Activated CD8-positive, alpha-beta T cell treated with anti-CD3 and anti-CD28 coated beads, Interleukin-2, amount 10 ng/mL, durations not matched to agents 7 days and 5 days (primary cell): Measurements from ENCODE around the gene TMEM131L. TPM values are rescaled to one million over a fixed set of nuclear protein-coding genes. Genes with fewer than 3 reads are reported as not detected.
"Not testable (repeated sequence)": the region's sequence is repeated elsewhere in the genome, so short reads cannot be mapped to it uniquely, and the experiment has no call there.

Experiments used
- ATAC-seq: fragments of 150-1000 bp; cut with Tn5 transposase; one replicate; pipeline ENCODE4 v1.10.0; 2021; ENCODE audit warnings: moderate library complexity
- CTCF ChIA-PET: fragments of 350-600 bp; sonication (Branson Sonifier 250); formaldehyde crosslinking; loops from one replicate; lab custom pipeline; 2021; ENCODE audit warnings: antibody characterized with exemption; lab: Charles Lee
- POLR2A ChIA-PET: fragments of 350-600 bp; sonication (Branson Sonifier 250); formaldehyde crosslinking; loops from one replicate; lab custom pipeline; 2021; ENCODE audit warnings: antibody characterized with exemption; lab: Charles Lee
- DNase-seq: peaks from one replicate; pipeline ENCODE4 v3.0.0-alpha.2; 2020
- H3K27ac Mint-ChIP-seq: one replicate; pipeline ENCODE4 v1.8.0; 2021; ENCODE audit warnings: mild to moderate bottlenecking, mixed read lengths
- H3K27me3 Mint-ChIP-seq: one replicate; pipeline ENCODE4 v1.8.0; 2021; ENCODE audit warnings: low read depth, mixed read lengths
- H3K36me3 Mint-ChIP-seq: one replicate; pipeline ENCODE4 v1.8.0; 2021; ENCODE audit warnings: low read depth, mixed read lengths
- H3K4me1 Mint-ChIP-seq: one replicate; pipeline ENCODE4 v1.8.0; 2021; ENCODE audit warnings: low read depth, mixed read lengths
- H3K4me3 Mint-ChIP-seq: one replicate; pipeline ENCODE4 v1.8.0; 2021; ENCODE audit warnings: mild to moderate bottlenecking, mixed read lengths
- H3K9me3 Mint-ChIP-seq: one replicate; pipeline ENCODE4 v1.8.0; 2022; ENCODE audit warnings: mixed read lengths; ENCODE audit not compliant: insufficient read depth
- total RNA-seq, 2 experiments: library from RNA; stranded (reverse); gene quantifications; one replicate each; pipeline ENCODE4 v1.2.3, GENCODE V29; 2021

The TMEM131L gene, protein sequence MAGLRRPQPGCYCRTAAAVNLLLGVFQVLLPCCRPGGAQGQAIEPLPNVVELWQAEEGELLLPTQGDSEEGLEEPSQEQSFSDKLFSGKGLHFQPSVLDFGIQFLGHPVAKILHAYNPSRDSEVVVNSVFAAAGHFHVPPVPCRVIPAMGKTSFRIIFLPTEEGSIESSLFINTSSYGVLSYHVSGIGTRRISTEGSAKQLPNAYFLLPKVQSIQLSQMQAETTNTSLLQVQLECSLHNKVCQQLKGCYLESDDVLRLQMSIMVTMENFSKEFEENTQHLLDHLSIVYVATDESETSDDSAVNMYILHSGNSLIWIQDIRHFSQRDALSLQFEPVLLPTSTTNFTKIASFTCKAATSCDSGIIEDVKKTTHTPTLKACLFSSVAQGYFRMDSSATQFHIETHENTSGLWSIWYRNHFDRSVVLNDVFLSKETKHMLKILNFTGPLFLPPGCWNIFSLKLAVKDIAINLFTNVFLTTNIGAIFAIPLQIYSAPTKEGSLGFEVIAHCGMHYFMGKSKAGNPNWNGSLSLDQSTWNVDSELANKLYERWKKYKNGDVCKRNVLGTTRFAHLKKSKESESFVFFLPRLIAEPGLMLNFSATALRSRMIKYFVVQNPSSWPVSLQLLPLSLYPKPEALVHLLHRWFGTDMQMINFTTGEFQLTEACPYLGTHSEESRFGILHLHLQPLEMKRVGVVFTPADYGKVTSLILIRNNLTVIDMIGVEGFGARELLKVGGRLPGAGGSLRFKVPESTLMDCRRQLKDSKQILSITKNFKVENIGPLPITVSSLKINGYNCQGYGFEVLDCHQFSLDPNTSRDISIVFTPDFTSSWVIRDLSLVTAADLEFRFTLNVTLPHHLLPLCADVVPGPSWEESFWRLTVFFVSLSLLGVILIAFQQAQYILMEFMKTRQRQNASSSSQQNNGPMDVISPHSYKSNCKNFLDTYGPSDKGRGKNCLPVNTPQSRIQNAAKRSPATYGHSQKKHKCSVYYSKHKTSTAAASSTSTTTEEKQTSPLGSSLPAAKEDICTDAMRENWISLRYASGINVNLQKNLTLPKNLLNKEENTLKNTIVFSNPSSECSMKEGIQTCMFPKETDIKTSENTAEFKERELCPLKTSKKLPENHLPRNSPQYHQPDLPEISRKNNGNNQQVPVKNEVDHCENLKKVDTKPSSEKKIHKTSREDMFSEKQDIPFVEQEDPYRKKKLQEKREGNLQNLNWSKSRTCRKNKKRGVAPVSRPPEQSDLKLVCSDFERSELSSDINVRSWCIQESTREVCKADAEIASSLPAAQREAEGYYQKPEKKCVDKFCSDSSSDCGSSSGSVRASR (N-terminal part only)
- 10 to 100 TPM; 54.9 to 58.4 TPM for total RNA-seq

- CTCF ChIA-PET, result interaction anchor here (0.7 to 6.4 kb wide), 29 partner anchors 9 to 121 kb away, joined by 3 to 83 read pairs (median 6); partner anchors contain the start of gene MND1
- H3K4me3 Mint-ChIP-seq, result peak within 1 kb of the TSS; percentile 96
- peaks cover 40% of the 10 kb centered on the region for H3K36me3 Mint-ChIP-seq
- no peaks in the 10 kb centered on the region for H3K27me3 Mint-ChIP-seq
- peak within 1 kb of the TSS; percentile 95 for H3K27ac Mint-ChIP-seq
- H3K4me1 Mint-ChIP-seq, result peaks cover 39% of the 10 kb centered on the region
- POLR2A ChIA-PET, result interaction anchor here (0.6 to 3.3 kb wide), 26 partner anchors 12 to 128 kb away, joined by 3 to 46 read pairs (median 4); partner anchors contain the start of gene MND1
- peak; percentile 77 for ATAC-seq
- peak; percentile 71 for DNase-seq
- H3K9me3 Mint-ChIP-seq, result no peaks in the 10 kb centered on the region
Measured at GRCh38 chr4:153466081-153466948, at the start of gene TMEM131L. Gene TMEM131L (plus strand): TSS chr4:153466360. CDS start chr4:153466398, 38 bp downstream.

DNA sequence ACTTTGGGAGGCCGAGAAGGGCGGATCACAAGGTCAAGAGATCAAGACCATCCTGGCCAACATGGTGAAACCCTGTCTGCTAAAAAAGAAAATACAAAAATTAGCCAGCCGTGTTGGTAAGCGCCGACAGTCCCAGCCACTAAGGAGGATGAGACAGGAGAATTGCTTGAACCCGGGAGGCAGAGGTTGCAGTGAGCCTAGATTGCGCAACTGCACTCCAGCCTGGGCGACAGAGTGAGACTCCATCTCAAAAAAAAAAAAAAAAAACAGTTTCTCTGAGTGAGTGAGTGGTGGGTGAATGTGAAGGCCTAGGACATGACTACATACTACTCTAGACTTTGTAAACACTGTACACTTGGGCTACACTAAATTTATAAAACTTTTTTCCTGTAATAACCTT is 49.7 kb upstream of the TMEM131L start:
- H3K4me3 Mint-ChIP-seq, H3K27ac Mint-ChIP-seq, DNase-seq, H3K9me3 Mint-ChIP-seq, CTCF ChIA-PET, H3K27me3 Mint-ChIP-seq, POLR2A ChIA-PET, ATAC-seq: not testable (repeated sequence)
- peaks cover 35% of the 10 kb centered on the region for H3K4me1 Mint-ChIP-seq
- H3K36me3 Mint-ChIP-seq, result peaks cover 34% of the 10 kb centered on the region

DNA sequence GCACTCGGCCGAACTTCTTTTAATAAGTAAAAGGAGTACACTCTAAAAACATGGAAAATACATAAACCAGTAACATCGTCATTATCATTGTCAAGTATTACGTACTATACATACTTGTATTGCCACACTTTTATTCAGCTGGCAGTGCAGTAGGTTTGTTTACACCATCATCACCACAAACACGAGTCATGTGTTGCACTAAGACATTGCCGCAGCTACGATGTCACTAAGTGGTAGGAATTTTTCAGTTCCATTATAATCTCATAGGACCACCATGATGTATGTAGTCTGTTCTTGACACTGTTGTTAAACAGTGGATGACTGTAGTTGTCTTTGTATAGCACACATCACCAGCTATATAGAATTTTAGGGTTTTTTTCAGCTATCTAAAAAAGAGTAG is 48.0 kb upstream of the TMEM131L start:
- peaks cover 42% of the 10 kb centered on the region for H3K4me1 Mint-ChIP-seq
- H3K36me3 Mint-ChIP-seq, result peaks cover 26% of the 10 kb centered on the region
- H3K4me3 Mint-ChIP-seq, result no peak overlapping the region
- ChIA-PET POLR2A (interaction anchor here (1.1 kb wide), 1 partner anchor 50 kb away, joined by 3 read pairs; no protein-coding TSS in a partner anchor), CTCF (interaction anchor here (1.1 to 5.0 kb wide), 3 partner anchors 15 to 225 kb away, joined by 3 to 24 read pairs (median 8); no protein-coding TSS in a partner anchor)
- ATAC-seq, result no peak
- no peak for DNase-seq
- no peaks in the 10 kb centered on the region for H3K27me3 Mint-ChIP-seq
- H3K27ac Mint-ChIP-seq, result no peak overlapping the region
- H3K9me3 Mint-ChIP-seq, result no peaks in the 10 kb centered on the region

- Mint-ChIP-seq H3K9me3 (no peaks in the 10 kb centered on the region), H3K4me3 (no peak overlapping the region), H3K36me3 (peaks cover 26% of the 10 kb centered on the region), H3K27ac (peak overlapping the region; percentile 5), H3K4me1 (peaks cover 42% of the 10 kb centered on the region), H3K27me3 (no peaks in the 10 kb centered on the region)
- ChIA-PET CTCF (interaction anchor here (1.6 to 5.0 kb wide), 2 partner anchors 15 to 73 kb away, joined by 8 to 24 read pairs; no protein-coding TSS in a partner anchor), POLR2A (no interaction called here)
- ATAC-seq (no peak), DNase-seq (no peak)
Measured at GRCh38 chr4:153418558-153418957, 47.6 kb upstream of the TMEM131L start.

DNA sequence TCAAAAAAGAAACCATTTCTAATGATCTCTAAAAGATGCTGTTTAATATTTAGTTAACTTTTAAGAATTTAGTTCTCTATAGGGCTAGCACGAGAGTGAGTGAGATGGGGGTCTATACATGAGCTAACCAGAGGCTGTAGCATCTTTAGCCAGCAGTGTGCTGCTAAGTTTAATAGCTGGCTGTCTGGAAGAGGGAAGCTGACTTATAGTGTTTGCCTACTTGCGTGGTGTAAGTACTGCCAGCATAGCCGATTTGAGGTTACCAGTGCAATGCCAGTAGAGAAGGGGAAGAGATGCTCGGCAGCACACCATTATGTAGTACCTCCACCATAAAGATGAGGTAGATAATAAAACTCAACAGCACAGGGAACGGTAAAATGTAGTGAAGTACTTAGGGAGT is 47.1 kb upstream of the TMEM131L start:
- Mint-ChIP-seq H3K27me3 (no peaks in the 10 kb centered on the region), H3K4me3 (no peak overlapping the region), H3K9me3 (no peaks in the 10 kb centered on the region), H3K36me3 (peaks cover 22% of the 10 kb centered on the region), H3K27ac (peak overlapping the region; percentile 40), H3K4me1 (peaks cover 42% of the 10 kb centered on the region)
- POLR2A ChIA-PET, result no interaction called here
- ATAC-seq (no peak), DNase-seq (no peak)
- CTCF ChIA-PET, result interaction anchor here (1.1 to 5.0 kb wide), 3 partner anchors 14 to 73 kb away, joined by 3 to 24 read pairs (median 8); no protein-coding TSS in a partner anchor

DNA sequence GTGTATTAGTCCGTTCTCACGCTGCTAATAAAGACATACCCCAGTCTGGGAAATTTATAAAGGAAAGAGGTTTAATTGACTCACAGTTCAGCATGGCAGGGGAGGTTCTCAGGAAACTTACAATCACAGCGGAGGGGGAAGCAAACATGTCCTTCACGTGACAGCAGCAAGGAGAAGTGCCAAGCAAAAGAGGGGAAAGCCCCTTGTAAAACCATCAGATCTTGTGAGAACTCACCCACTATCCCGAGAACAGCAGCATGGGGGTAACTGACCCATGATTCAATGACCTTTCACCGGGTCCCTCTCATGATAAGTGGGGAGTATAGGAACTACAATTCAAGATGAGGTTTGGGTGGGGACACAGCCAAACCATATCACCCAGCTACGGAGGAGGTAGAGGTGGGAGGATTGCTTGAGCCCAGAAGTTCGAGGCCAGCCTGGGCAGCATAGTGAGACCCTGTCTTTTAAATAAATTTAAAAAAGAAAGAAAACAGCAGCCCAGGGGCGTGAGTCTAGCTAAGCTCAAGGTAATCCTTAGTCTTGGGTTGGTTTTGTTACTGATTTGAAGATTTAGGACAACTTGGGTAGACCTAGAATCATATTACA is 46.4 kb upstream of the TMEM131L start:
- CTCF ChIA-PET, result interaction anchor here (1.1 to 5.0 kb wide), 2 partner anchors 13 to 24 kb away, joined by 3 to 24 read pairs; no protein-coding TSS in a partner anchor

DNA sequence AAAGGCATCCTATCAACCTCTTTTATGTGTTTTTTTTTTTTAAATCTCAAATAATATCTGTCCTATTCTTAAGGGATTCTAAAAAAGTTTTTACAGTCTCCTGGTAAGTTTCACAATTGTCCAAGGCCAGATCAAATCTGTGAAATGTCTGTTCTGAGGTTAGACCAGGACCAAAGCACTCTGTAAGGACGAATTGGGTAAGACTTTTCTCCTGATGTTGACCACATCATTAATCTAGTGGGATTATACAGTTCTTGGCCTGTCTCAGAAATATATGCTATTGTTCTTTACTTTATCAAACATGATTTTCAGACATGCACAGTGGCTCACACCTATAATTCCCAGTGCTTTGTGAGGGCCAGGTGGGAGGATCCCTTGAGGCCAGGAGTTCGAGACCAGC is 45.8 kb upstream of the TMEM131L start:
- ATAC-seq, result no peak
- peaks cover 21% of the 10 kb centered on the region for H3K36me3 Mint-ChIP-seq
- H3K4me3 Mint-ChIP-seq, result no peak overlapping the region
- ChIA-PET POLR2A (no interaction called here), CTCF (interaction anchor here (2.1 to 5.0 kb wide), 2 partner anchors 9 to 13 kb away, joined by 6 to 24 read pairs; no protein-coding TSS in a partner anchor)
- no peaks in the 10 kb centered on the region for H3K9me3 Mint-ChIP-seq
- H3K27ac Mint-ChIP-seq, result no peak overlapping the region
- H3K27me3 Mint-ChIP-seq, result no peaks in the 10 kb centered on the region
- peaks cover 49% of the 10 kb centered on the region for H3K4me1 Mint-ChIP-seq
- DNase-seq, result no peak

More for the DNA sequence above, 46.4 kb upstream of the TMEM131L start:
- H3K9me3 Mint-ChIP-seq, result no peaks in the 10 kb centered on the region
- H3K4me1 Mint-ChIP-seq, result peaks cover 48% of the 10 kb centered on the region
- H3K4me3 Mint-ChIP-seq, result no peak overlapping the region
- peaks cover 23% of the 10 kb centered on the region for H3K36me3 Mint-ChIP-seq
- H3K27ac Mint-ChIP-seq, result peak overlapping the region; percentile 8
- POLR2A ChIA-PET, result no interaction called here
- DNase-seq, result no peak
- no peak for ATAC-seq
- H3K27me3 Mint-ChIP-seq, result no peaks in the 10 kb centered on the region

GRCh38 chr4:153421941-153422340 is 44.2 kb upstream of the TMEM131L start:
- H3K9me3 Mint-ChIP-seq, result peaks cover 2% of the 10 kb centered on the region
- H3K27me3 Mint-ChIP-seq, result no peaks in the 10 kb centered on the region
- CTCF ChIA-PET, result interaction anchor here (0.7 to 5.0 kb wide), 6 partner anchors 8 to 152 kb away, joined by 3 to 24 read pairs (median 4); no protein-coding TSS in a partner anchor
- H3K36me3 Mint-ChIP-seq, result peaks cover 18% of the 10 kb centered on the region
- DNase-seq (peak; percentile 41), ATAC-seq (peak; percentile 59)
- H3K4me1 Mint-ChIP-seq, result peaks cover 62% of the 10 kb centered on the region
- POLR2A ChIA-PET, result interaction anchor here (0.6 to 0.8 kb wide), 2 partner anchors 45 to 75 kb away, joined by 3 read pairs; partner anchors contain the start of gene TMEM131L
- peak overlapping the region; percentile 63 for H3K27ac Mint-ChIP-seq
- H3K4me3 Mint-ChIP-seq, result no peak overlapping the region

- peak; percentile 54 for DNase-seq
Measured at GRCh38 chr4:153426207-153426885, 39.8 kb upstream of the TMEM131L start.

More at GRCh38 chr4:153426207-153426885, 39.8 kb upstream of the TMEM131L start:
- peaks cover 11% of the 10 kb centered on the region for H3K36me3 Mint-ChIP-seq
- H3K9me3 Mint-ChIP-seq, result peaks cover 2% of the 10 kb centered on the region
- peak overlapping the region; percentile 55 for H3K4me3 Mint-ChIP-seq
- ChIA-PET CTCF (interaction anchor here (0.6 to 5.3 kb wide), 8 partner anchors 13 to 221 kb away, joined by 3 to 42 read pairs (median 4); partner anchors contain the start of gene TMEM131L), POLR2A (interaction anchor here (0.6 to 1.2 kb wide), 5 partner anchors 25 to 114 kb away, joined by 3 to 6 read pairs (median 3); partner anchors contain the start of gene TMEM131L)
- peaks cover 72% of the 10 kb centered on the region for H3K4me1 Mint-ChIP-seq
- peak; percentile 79 for ATAC-seq
- H3K27ac Mint-ChIP-seq, result peak overlapping the region; percentile 90
- no peaks in the 10 kb centered on the region for H3K27me3 Mint-ChIP-seq
